Measurements from ENCODE around the gene CD24.

DNA sequence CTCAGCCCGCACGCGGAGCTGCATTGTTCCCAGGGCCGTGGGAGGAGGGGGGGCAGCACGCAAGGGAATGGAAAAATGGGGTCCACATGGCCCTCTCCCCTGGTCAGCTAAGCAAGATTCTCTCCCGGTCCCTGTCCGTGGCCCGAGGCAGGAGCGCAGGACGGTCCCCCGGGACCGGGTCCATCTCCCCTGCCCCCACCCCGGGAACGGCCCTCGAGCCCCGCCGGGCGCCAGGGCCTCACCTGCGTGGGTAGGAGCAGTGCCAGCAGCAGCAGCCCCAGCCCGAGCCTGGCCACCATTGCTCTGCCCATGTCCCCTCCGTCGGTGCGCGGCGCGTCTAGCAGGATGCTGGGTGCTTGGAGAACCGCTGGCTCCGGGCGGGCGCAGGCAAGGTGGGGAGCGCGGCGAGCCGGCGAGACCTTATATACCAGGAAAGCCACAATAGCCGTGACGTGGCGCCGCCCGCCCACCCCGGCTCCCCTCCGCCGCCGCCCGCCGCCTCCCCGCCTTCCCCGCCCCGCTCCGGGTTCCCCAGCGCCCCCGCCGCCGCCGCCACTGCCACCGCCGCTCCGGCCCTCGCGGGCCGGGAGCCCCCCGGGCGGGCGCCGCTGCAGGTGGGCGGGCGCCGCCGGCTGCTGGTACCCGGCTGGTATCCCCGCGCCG is at the start of gene CD24:
- TF ChIP-seq, protein P1, sequence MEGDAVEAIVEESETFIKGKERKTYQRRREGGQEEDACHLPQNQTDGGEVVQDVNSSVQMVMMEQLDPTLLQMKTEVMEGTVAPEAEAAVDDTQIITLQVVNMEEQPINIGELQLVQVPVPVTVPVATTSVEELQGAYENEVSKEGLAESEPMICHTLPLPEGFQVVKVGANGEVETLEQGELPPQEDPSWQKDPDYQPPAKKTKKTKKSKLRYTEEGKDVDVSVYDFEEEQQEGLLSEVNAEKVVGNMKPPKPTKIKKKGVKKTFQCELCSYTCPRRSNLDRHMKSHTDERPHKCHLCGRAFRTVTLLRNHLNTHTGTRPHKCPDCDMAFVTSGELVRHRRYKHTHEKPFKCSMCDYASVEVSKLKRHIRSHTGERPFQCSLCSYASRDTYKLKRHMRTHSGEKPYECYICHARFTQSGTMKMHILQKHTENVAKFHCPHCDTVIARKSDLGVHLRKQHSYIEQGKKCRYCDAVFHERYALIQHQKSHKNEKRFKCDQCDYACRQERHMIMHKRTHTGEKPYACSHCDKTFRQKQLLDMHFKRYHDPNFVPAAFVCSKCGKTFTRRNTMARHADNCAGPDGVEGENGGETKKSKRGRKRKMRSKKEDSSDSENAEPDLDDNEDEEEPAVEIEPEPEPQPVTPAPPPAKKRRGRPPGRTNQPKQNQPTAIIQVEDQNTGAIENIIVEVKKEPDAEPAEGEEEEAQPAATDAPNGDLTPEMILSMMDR (conservative IDR thresholded peaks at IDR 0.05; ENCODE audit: low read length), result no peak
- no peak for TF ChIP-seq EZH2phosphoT487 (IDR thresholded peaks at IDR 0.05; ENCODE audit: borderline replicate concordance, low read depth, low read length)

All from OCI-LY7 (cell line).